Body of pancreas (tissue), 4 donors: Measurements from ENCODE around the gene TSPAN14.

Experiments used
- CTCF ChIP-seq, 7 experiments: fragments of 450-650 bp in 4 of 7; fragments of 200-600 bp in 3 of 7; sonication (generic) in 3 of 7; IDR thresholded peaks; one replicate each; pipeline ENCODE4 v1.5.1; 2016 to 2019; ENCODE audit warnings: antibody characterized with exemption in 7 of 7
- POLR2A ChIP-seq, 3 donors: fragments of 450-650 bp; IDR thresholded peaks; one replicate each; pipeline ENCODE4 v1.6.1; 2016; ENCODE audit warnings: antibody characterized with exemption in 3 of 3, mild to moderate bottlenecking in 2 of 3

- TF ChIP-seq CTCF (IDR thresholded peaks at IDR 0.05) (no peak), POLR2A (IDR thresholded peaks at IDR 0.05) (no peak)
Measured at GRCh38 chr10:80471715-80472233, 17.7 kb downstream of the TSPAN14 start.
